SK-N-SH treated with all-trans-retinoic acid at 6 μM for 48 hours (cell line): ENCODE data around the gene ZNF511.

Experiments
- ATAC-seq: fragments of 200-7000 bp; cut with Tn5 transposase; 3 replicates; pipeline ENCODE4 v1.9.1; 2020; ENCODE audit warnings: mild to moderate bottlenecking, moderate library complexity
- ARNTL ChIP-seq: fragments of 450-650 bp; formaldehyde crosslinking; IDR thresholded peaks from 2 replicates; pipeline ENCODE4 v1.5.0; 2020; ENCODE audit warnings: low read depth, mild to moderate bottlenecking, moderate library complexity, borderline replicate concordance
- CREB5 ChIP-seq: fragments of 250-450 bp; sonication (Bioruptor Pico); IDR thresholded peaks from 2 replicates; pipeline ENCODE4 v1.5.1; 2020; ENCODE audit warnings: low read depth, mild to moderate bottlenecking, moderate library complexity
- ESRRG ChIP-seq: fragments of 250-450 bp; sonication (Bioruptor Pico); IDR thresholded peaks from 2 replicates; pipeline ENCODE4 v1.6.1; 2021; ENCODE audit warnings: mild to moderate bottlenecking
- GLIS3 ChIP-seq: fragments of 250-450 bp; sonication (Bioruptor Pico); IDR thresholded peaks from 2 replicates; pipeline ENCODE4 v1.5.0; 2020; ENCODE audit warnings: mild to moderate bottlenecking, moderate library complexity
- OSR1 ChIP-seq: fragments of 250-450 bp; sonication (Bioruptor Pico); IDR thresholded peaks from 2 replicates; pipeline ENCODE4 v1.8.0; 2022; ENCODE audit warnings: moderate library complexity, mild to moderate bottlenecking, inconsistent platforms
- PATZ1 ChIP-seq: fragments of 250-450 bp; sonication (Bioruptor Pico); IDR thresholded peaks from 2 replicates; pipeline ENCODE4 v1.8.0; 2020; ENCODE audit warnings: mild to moderate bottlenecking, moderate library complexity, borderline replicate concordance
- PPARA ChIP-seq: fragments of 250-450 bp; sonication (Bioruptor Pico); IDR thresholded peaks from 2 replicates; pipeline ENCODE4 v1.5.0; 2020; ENCODE audit warnings: mild to moderate bottlenecking, borderline replicate concordance
- RARB ChIP-seq: fragments of 250-450 bp; sonication (Bioruptor Pico); IDR thresholded peaks from 2 replicates; pipeline ENCODE4 v1.8.0; 2021; ENCODE audit warnings: mild to moderate bottlenecking, moderate library complexity
- SNAI2 ChIP-seq: fragments of 250-450 bp; sonication (Bioruptor Pico); IDR thresholded peaks from 2 replicates; pipeline ENCODE4 v1.5.0; 2020; ENCODE audit warnings: mild to moderate bottlenecking, moderate library complexity
- TCF4 ChIP-seq: fragments of 250-450 bp; sonication (Bioruptor Pico); IDR thresholded peaks from 2 replicates; pipeline ENCODE4 v1.8.0; 2021; ENCODE audit warnings: mild to moderate bottlenecking, moderate library complexity, borderline replicate concordance
- TOX ChIP-seq: fragments of 250-450 bp; sonication (Bioruptor Pico); IDR thresholded peaks from 2 replicates; pipeline ENCODE4 v1.8.0; 2021; ENCODE audit warnings: mild to moderate bottlenecking, moderate library complexity, borderline replicate concordance
- TSHZ2 ChIP-seq: fragments of 250-450 bp; sonication (Bioruptor Pico); IDR thresholded peaks from 2 replicates; pipeline ENCODE4 v1.5.0; 2020; ENCODE audit warnings: mild to moderate bottlenecking, moderate library complexity
- ZC3H10 ChIP-seq: fragments of 250-450 bp; sonication (Bioruptor Pico); IDR thresholded peaks from 2 replicates; pipeline ENCODE4 v1.5.1; 2021; ENCODE audit warnings: mild to moderate bottlenecking, moderate library complexity
- ZFP3 ChIP-seq: fragments of 250-450 bp; sonication (Bioruptor Pico); IDR thresholded peaks from 2 replicates; pipeline ENCODE4 v1.5.0; 2020; ENCODE audit warnings: mild to moderate bottlenecking, moderate library complexity
- ZNF565 ChIP-seq: fragments of 450-650 bp; formaldehyde crosslinking; conservative IDR thresholded peaks from 2 replicates; pipeline ENCODE4 v1.5.0; 2020; ENCODE audit warnings: low read depth, mild to moderate bottlenecking, moderate library complexity
- ZNF70 ChIP-seq: fragments of 450-650 bp; formaldehyde crosslinking; IDR thresholded peaks from 2 replicates; pipeline ENCODE4 v1.5.0; 2020; ENCODE audit warnings: mild to moderate bottlenecking, moderate library complexity
- ZNF8 ChIP-seq: fragments of 450-650 bp; formaldehyde crosslinking; IDR thresholded peaks from 2 replicates; pipeline ENCODE4 v1.5.0; 2020; ENCODE audit warnings: mild to moderate bottlenecking, moderate library complexity
- TF ChIP-seq, protein P1 (sequence below): fragments of 250-450 bp; sonication (Bioruptor Pico); IDR thresholded peaks from 2 replicates; pipeline ENCODE4 v1.5.1; 2021; ENCODE audit warnings: mild to moderate bottlenecking, moderate library complexity

Gene ZNF511

DNA sequence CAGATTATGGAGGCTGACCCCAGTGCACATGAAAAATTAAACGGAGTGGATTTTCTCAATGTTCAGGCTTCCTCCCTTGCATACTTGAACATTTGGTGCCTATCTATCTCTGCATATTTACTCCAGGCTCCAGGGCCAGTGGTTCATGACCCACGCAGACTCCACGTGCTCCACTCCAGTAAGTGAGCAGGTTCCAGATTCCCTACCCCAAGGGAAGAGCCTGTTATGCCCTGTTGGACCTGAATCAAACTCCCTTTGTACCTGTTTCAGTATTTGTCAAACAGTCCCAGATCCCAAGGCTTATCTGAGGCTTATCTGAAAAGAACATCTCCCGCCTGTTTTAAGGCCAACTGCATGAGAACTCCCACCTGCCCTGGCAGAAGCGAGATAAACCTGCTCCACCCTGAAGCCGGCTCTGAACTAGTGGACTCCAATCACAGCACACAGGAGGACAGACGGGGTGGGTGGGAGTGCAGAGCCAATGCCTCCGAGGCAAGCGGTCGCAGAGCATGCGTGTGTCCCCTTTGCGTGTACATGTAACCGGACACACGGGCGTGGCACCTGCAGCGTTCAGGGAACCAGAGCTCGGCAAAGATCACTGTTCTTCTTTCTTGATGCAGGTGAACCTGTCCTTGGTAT lies 51.4 kb downstream of the ZNF511 start:
- TF ChIP-seq TSHZ2 (CRISPR knock-in tag) = no peak
- no peak for TF ChIP-seq TOX
- TF ChIP-seq CREB5 (CRISPR knock-in tag) = no peak
- no peak for TF ChIP-seq TCF4 (CRISPR knock-in tag)
- no peak for TF ChIP-seq ESRRG
- no peak for TF ChIP-seq GLIS3 (CRISPR knock-in tag)
- no peak for TF ChIP-seq RARB
- no peak for TF ChIP-seq ZNF8 (CRISPR knock-in tag)
- TF ChIP-seq OSR1 (CRISPR knock-in tag) = no peak
- TF ChIP-seq SNAI2 (CRISPR knock-in tag) = no peak
- no peak for TF ChIP-seq ZNF565
- TF ChIP-seq PATZ1 (CRISPR knock-in tag) = no peak
- no peak for TF ChIP-seq ZC3H10 (CRISPR knock-in tag)
- TF ChIP-seq ZFP3 (CRISPR knock-in tag) = no peak
- no peak for TF ChIP-seq ARNTL (CRISPR knock-in tag)
- TF ChIP-seq, protein P1, sequence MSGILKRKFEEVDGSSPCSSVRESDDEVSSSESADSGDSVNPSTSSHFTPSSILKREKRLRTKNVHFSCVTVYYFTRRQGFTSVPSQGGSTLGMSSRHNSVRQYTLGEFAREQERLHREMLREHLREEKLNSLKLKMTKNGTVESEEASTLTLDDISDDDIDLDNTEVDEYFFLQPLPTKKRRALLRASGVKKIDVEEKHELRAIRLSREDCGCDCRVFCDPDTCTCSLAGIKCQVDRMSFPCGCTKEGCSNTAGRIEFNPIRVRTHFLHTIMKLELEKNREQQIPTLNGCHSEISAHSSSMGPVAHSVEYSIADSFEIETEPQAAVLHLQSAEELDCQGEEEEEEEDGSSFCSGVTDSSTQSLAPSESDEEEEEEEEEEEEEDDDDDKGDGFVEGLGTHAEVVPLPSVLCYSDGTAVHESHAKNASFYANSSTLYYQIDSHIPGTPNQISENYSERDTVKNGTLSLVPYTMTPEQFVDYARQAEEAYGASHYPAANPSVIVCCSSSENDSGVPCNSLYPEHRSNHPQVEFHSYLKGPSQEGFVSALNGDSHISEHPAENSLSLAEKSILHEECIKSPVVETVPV (CRISPR knock-in tag) = no peak
- ATAC-seq = no peak

GRCh38 chr10:133361227-133361626 lies 52.5 kb downstream of the ZNF511 start:
- TF ChIP-seq OSR1 (CRISPR knock-in tag) (no peak), ZNF8 (CRISPR knock-in tag) (no peak), PPARA (CRISPR knock-in tag) (no peak), SNAI2 (CRISPR knock-in tag) (no peak), ZNF70 (CRISPR knock-in tag) (no peak), CREB5 (CRISPR knock-in tag) (no peak), ZC3H10 (CRISPR knock-in tag) (no peak)
- no peak for ATAC-seq

DNA sequence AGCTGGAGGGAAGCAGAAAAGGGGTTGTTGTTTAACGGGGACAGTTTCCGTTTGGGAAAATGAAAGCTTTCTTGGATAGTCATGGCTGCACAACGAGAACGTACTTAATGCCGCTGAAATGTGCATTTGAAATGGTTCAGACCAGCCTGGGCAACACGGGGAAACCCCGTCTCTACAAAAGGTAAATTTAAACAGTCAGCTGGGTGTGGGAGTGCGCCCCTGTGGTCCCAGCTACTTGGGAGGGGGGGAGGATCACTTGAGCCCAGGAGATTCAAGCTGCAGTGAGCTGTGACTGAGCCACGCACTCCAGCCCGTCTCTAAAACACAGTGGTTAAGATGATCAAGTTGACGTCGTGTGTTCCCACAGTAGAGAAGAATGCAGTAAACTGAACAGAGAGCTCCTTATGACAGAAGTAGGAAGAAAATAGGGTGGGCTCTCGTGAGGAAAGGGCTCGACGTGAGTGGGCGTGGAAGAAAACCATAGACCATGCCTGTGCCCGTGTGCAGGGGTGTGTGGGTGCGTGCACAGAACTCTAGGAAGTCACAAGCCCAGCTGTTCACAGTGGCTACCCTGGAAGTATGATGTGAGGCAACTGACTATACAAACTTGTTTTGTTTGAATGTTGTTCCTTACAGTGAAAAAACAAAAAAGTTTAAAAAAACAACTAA lies 53.2 kb downstream of the ZNF511 start:
- no peak for TF ChIP-seq CREB5 (CRISPR knock-in tag)
- no peak for ATAC-seq
